ENCODE measurements around the gene CCDC106. TPM values are rescaled to one million over a fixed set of nuclear protein-coding genes. Genes with fewer than 3 reads are reported as not detected.

Gene CCDC106
- total RNA-seq, 1 experiment from 2014 or later: 21.1 TPM

DNA sequence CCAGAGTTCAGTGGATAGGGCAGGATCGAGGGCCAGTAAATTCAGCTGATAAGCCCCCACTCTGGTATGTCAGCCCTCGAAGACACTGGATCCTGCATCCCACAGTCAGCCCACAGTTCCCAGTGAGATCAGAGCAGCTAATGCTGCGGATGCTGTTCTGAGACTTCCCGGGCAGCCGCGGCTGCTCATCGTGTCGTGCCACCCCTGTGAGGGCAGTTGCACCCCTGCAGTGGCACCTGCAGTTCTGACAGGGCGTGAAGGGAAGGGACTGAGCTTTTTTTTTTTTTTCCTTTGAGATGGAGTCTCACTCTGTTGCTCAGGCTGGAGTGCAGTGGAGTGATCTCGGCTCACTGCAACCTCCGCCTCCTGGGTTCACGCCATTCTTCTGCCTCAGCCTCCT, 19.5 kb downstream of the CCDC106 start (continued):
- TF ChIP-seq, protein P1, sequence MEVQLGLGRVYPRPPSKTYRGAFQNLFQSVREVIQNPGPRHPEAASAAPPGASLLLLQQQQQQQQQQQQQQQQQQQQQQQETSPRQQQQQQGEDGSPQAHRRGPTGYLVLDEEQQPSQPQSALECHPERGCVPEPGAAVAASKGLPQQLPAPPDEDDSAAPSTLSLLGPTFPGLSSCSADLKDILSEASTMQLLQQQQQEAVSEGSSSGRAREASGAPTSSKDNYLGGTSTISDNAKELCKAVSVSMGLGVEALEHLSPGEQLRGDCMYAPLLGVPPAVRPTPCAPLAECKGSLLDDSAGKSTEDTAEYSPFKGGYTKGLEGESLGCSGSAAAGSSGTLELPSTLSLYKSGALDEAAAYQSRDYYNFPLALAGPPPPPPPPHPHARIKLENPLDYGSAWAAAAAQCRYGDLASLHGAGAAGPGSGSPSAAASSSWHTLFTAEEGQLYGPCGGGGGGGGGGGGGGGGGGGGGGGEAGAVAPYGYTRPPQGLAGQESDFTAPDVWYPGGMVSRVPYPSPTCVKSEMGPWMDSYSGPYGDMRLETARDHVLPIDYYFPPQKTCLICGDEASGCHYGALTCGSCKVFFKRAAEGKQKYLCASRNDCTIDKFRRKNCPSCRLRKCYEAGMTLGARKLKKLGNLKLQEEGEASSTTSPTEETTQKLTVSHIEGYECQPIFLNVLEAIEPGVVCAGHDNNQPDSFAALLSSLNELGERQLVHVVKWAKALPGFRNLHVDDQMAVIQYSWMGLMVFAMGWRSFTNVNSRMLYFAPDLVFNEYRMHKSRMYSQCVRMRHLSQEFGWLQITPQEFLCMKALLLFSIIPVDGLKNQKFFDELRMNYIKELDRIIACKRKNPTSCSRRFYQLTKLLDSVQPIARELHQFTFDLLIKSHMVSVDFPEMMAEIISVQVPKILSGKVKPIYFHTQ (CRISPR knock-in tag; IDR thresholded peaks at IDR 0.05): no peak
- TF ChIP-seq IRF2 (CRISPR knock-in tag; IDR thresholded peaks at IDR 0.05; ENCODE audit: borderline replicate concordance, low read depth) (no peak), HMGA2 (CRISPR knock-in tag; IDR thresholded peaks at IDR 0.05) (no peak), ZNF317 (CRISPR knock-in tag; IDR thresholded peaks at IDR 0.05; ENCODE audit: borderline replicate concordance, low read depth) (no peak), ZNF416 (CRISPR knock-in tag; IDR thresholded peaks at IDR 0.05) (no peak), E2F1 (CRISPR knock-in tag; IDR thresholded peaks at IDR 0.05) (no peak), CTCF (IDR thresholded peaks at IDR 0.05) (no peak), TEAD4 (CRISPR knock-in tag; IDR thresholded peaks at IDR 0.05) (no peak), ELF4 (CRISPR knock-in tag; IDR thresholded peaks at IDR 0.05; ENCODE audit: low read depth) (no peak), TP53 (CRISPR knock-in tag; IDR thresholded peaks at IDR 0.05) (no peak)
- TF ChIP-seq, protein P2, sequence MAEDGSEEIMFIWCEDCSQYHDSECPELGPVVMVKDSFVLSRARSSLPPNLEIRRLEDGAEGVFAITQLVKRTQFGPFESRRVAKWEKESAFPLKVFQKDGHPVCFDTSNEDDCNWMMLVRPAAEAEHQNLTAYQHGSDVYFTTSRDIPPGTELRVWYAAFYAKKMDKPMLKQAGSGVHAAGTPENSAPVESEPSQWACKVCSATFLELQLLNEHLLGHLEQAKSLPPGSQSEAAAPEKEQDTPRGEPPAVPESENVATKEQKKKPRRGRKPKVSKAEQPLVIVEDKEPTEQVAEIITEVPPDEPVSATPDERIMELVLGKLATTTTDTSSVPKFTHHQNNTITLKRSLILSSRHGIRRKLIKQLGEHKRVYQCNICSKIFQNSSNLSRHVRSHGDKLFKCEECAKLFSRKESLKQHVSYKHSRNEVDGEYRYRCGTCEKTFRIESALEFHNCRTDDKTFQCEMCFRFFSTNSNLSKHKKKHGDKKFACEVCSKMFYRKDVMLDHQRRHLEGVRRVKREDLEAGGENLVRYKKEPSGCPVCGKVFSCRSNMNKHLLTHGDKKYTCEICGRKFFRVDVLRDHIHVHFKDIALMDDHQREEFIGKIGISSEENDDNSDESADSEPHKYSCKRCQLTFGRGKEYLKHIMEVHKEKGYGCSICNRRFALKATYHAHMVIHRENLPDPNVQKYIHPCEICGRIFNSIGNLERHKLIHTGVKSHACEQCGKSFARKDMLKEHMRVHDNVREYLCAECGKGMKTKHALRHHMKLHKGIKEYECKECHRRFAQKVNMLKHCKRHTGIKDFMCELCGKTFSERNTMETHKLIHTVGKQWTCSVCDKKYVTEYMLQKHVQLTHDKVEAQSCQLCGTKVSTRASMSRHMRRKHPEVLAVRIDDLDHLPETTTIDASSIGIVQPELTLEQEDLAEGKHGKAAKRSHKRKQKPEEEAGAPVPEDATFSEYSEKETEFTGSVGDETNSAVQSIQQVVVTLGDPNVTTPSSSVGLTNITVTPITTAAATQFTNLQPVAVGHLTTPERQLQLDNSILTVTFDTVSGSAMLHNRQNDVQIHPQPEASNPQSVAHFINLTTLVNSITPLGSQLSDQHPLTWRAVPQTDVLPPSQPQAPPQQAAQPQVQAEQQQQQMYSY (CRISPR knock-in tag; IDR thresholded peaks at IDR 0.05): no peak
- TF ChIP-seq, protein P3, sequence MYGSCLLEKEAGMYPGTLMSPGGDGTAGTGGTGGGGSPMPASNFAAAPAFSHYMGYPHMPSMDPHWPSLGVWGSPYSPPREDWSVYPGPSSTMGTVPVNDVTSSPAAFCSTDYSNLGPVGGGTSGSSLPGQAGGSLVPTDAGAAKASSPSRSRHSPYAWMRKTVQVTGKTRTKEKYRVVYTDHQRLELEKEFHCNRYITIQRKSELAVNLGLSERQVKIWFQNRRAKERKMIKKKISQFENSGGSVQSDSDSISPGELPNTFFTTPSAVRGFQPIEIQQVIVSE (CRISPR knock-in tag; IDR thresholded peaks at IDR 0.05; ENCODE audit: borderline replicate concordance): no peak
- TF ChIP-seq, protein P4, sequence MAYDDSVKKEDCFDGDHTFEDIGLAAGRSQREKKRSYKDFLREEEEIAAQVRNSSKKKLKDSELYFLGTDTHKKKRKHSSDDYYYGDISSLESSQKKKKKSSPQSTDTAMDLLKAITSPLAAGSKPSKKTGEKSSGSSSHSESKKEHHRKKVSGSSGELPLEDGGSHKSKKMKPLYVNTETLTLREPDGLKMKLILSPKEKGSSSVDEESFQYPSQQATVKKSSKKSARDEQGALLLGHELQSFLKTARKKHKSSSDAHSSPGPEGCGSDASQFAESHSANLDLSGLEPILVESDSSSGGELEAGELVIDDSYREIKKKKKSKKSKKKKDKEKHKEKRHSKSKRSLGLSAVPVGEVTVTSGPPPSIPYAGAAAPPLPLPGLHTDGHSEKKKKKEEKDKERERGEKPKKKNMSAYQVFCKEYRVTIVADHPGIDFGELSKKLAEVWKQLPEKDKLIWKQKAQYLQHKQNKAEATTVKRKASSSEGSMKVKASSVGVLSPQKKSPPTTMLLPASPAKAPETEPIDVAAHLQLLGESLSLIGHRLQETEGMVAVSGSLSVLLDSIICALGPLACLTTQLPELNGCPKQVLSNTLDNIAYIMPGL (CRISPR knock-in tag; IDR thresholded peaks at IDR 0.05): no peak

DNA sequence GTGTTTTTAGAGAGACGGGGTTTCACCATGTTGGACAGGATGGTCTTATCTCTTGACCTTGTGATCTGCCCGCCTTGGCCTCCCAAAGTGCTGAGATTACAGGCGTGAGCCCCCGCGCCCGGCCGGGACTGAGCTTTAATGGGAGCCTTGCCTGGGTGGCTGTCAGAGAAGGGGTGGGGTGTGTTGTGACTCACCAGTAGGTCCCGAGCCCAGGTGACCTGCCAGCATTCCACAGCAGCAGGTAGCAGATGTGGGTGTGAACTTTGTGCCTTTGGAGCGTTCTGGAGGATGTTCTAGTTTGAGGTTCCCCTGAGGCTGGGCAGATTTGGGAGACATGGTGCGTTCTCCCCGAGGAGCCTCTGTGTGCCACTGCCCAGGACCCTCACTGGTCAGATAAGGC, 19.9 kb downstream of the CCDC106 start:
- Mint-ChIP-seq H3K4me3 (no peak overlapping the region), H3K27ac (no peak overlapping the region), H3K9me3 (no peaks in the 10 kb centered on the region), H3K27me3 (ENCODE audit: low read depth) (no peaks in the 10 kb centered on the region), H3K36me3 (peaks cover 60% of the 10 kb centered on the region), H3K4me1 (peaks cover 20% of the 10 kb centered on the region)
- CTCF ChIA-PET: interaction anchor here (0.8 kb wide), 1 partner anchor 15 kb away, joined by 3 read pairs; no protein-coding TSS in a partner anchor
- ATAC-seq (no peak), DNase-seq (ENCODE audit: low spot score) (no peak)
- POLR2A ChIA-PET: no interaction called here
- TF ChIP-seq HMGA2 (CRISPR knock-in tag; IDR thresholded peaks at IDR 0.05): no peak
- TF ChIP-seq E2F4 (CRISPR knock-in tag; IDR thresholded peaks at IDR 0.05; ENCODE audit: borderline replicate concordance, low read depth): no peak
- TF ChIP-seq GRHL2 (CRISPR knock-in tag; IDR thresholded peaks at IDR 0.05; ENCODE audit: insufficient replicate concordance, severe bottlenecking): no peak
- no peak for TF ChIP-seq MXD4 (CRISPR knock-in tag; IDR thresholded peaks at IDR 0.05; ENCODE audit: borderline replicate concordance)
- TF ChIP-seq, protein P5, sequence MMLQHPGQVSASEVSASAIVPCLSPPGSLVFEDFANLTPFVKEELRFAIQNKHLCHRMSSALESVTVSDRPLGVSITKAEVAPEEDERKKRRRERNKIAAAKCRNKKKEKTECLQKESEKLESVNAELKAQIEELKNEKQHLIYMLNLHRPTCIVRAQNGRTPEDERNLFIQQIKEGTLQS (CRISPR knock-in tag; conservative IDR thresholded peaks at IDR 0.05): no peak
- no peak for TF ChIP-seq MYBL2 (CRISPR knock-in tag; IDR thresholded peaks at IDR 0.05)
- no peak for TF ChIP-seq TEAD4 (CRISPR knock-in tag; IDR thresholded peaks at IDR 0.05)
- TF ChIP-seq, protein P6, sequence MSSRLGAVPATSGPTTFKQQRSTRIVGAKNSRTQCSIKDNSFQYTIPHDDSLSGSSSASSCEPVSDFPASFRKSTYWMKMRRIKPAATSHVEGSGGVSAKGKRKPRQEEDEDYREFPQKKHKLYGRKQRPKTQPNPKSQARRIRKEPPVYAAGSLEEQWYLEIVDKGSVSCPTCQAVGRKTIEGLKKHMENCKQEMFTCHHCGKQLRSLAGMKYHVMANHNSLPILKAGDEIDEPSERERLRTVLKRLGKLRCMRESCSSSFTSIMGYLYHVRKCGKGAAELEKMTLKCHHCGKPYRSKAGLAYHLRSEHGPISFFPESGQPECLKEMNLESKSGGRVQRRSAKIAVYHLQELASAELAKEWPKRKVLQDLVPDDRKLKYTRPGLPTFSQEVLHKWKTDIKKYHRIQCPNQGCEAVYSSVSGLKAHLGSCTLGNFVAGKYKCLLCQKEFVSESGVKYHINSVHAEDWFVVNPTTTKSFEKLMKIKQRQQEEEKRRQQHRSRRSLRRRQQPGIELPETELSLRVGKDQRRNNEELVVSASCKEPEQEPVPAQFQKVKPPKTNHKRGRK (CRISPR knock-in tag; IDR thresholded peaks at IDR 0.05; ENCODE audit: borderline replicate concordance): no peak
- TF ChIP-seq NR2C2 (CRISPR knock-in tag; IDR thresholded peaks at IDR 0.05): no peak
- TF ChIP-seq NR1H2 (CRISPR knock-in tag; IDR thresholded peaks at IDR 0.05): no peak

All from WTC11 (cell line).